B cell (primary cell): ENCODE measurements around the gene MUC12. TPM values are rescaled to one million over a fixed set of nuclear protein-coding genes. Genes with fewer than 3 reads are reported as not detected.
"Not testable (repeated sequence)": the region's sequence is repeated elsewhere in the genome, so short reads cannot be mapped to it uniquely, and the experiment has no call there.

Experiments
- ATAC-seq: fragments of 200-7000 bp; cut with Tn5 transposase; one replicate; pipeline ENCODE4 v1.10.0; 2021; ENCODE audit warnings: low read depth, mild to moderate bottlenecking, moderate number of reproducible peaks, moderate library complexity
- CTCF ChIA-PET: fragments of 350-600 bp; sonication (Branson Sonifier 250); formaldehyde crosslinking; loops from one replicate; lab custom pipeline; 2021; ENCODE audit warnings: antibody characterized with exemption, inconsistent platforms; lab: Charles Lee
- POLR2A ChIA-PET: fragments of 350-600 bp; sonication (Branson Sonifier 250); formaldehyde crosslinking; loops from one replicate; lab custom pipeline; 2021; ENCODE audit warnings: antibody characterized with exemption; lab: Charles Lee
- DNase-seq: peaks from one replicate; pipeline ENCODE4 v3.0.0; 2013
- H2AFZ ChIP-seq: 2 replicates; pipeline ENCODE4 v1.6.1; 2012; ENCODE audit warnings: mild to moderate bottlenecking, low read depth, low read length; ENCODE audit not compliant: insufficient read depth, poor library complexity, severe bottlenecking
- H3K27ac ChIP-seq, 2 donors: 1 replicate in 1 of 2; 2 replicates in 1 of 2; pipeline ENCODE4 v1.5.1; 2012 to 2013; ENCODE audit warnings: low read length in 2 of 2, mild to moderate bottlenecking in 2 of 2, moderate library complexity in 1 of 2
- H3K27me3 ChIP-seq, 4 experiments: fragments of 200-600 bp in 1 of 4; sonication (generic) in 1 of 4; replicated peaks in 1 of 4; 1 replicate in 2 of 4; 2 replicates in 2 of 4; pipeline versions ENCODE4 v1.6.1 to v1.7.0; 2013 to 2016; ENCODE audit warnings: low read length in 3 of 4, mild to moderate bottlenecking in 2 of 4, mixed read lengths in 1 of 4, moderate library complexity in 1 of 4; ENCODE audit not compliant: insufficient read depth in 4 of 4, control insufficient read depth in 3 of 4; ENCODE audit errors: control extremely low read depth in 1 of 4
- H3K36me3 ChIP-seq, 2 experiments: replicated peaks in 1 of 2; 1 replicate in 1 of 2; 2 replicates in 1 of 2; pipeline versions ENCODE4 v1.6.1 to v1.7.1; 2013; ENCODE audit warnings: low read length in 1 of 2; ENCODE audit not compliant: insufficient read depth in 2 of 2, control insufficient read depth in 1 of 2; ENCODE audit errors: control extremely low read depth in 1 of 2, extremely low read depth in 1 of 2
- H3K4me1 ChIP-seq, 2 donors: fragments of 200-600 bp in 1 of 2; sonication (generic) in 1 of 2; 1 replicate in 1 of 2; 2 replicates in 1 of 2; pipeline versions ENCODE4 v1.5.1 to v1.6.1; 2013 to 2017; ENCODE audit warnings: low read length in 2 of 2; ENCODE audit not compliant: control insufficient read depth in 2 of 2, insufficient read depth in 2 of 2
- H3K4me2 ChIP-seq: replicated peaks from 2 replicates; pipeline ENCODE3; 2012; ENCODE audit warnings: mild to moderate bottlenecking, low read depth, low read length; ENCODE audit not compliant: poor library complexity, severe bottlenecking
- H3K4me3 ChIP-seq, 5 experiments: fragments of 200-600 bp in 1 of 5; sonication (generic) in 1 of 5; 1 replicate in 3 of 5; 2 replicates in 2 of 5; pipeline versions ENCODE4 v1.5.1 to v1.7.0; 2011 to 2016; ENCODE audit warnings: low read length in 4 of 5, mild to moderate bottlenecking in 4 of 5, low read depth in 2 of 5, control low read depth in 1 of 5, moderate library complexity in 1 of 5; ENCODE audit not compliant: insufficient read depth in 1 of 5; ENCODE audit errors: control extremely low read depth in 1 of 5, extremely low read depth in 1 of 5
- H3K79me2 ChIP-seq: fragments of 200-600 bp; sonication (generic); one replicate; pipeline ENCODE4 v1.6.0; 2016; ENCODE audit warnings: low read length; ENCODE audit not compliant: control insufficient read depth, insufficient read depth
- H3K9ac ChIP-seq: fragments of 200-600 bp; sonication (generic); 2 replicates; pipeline ENCODE4 v1.6.1; 2017; ENCODE audit warnings: mild to moderate bottlenecking, low read length, moderate library complexity
- H3K9me3 ChIP-seq, 3 donors: one replicate each; pipeline versions ENCODE4 v1.6.1 to v1.7.1; 2013; ENCODE audit warnings: low read length in 2 of 3; ENCODE audit not compliant: control insufficient read depth in 2 of 3, insufficient read depth in 1 of 3; ENCODE audit errors: control extremely low read depth in 1 of 3
- H4K20me1 ChIP-seq: 2 replicates; pipeline ENCODE4 v1.6.0; 2012; ENCODE audit warnings: mild to moderate bottlenecking, low read length; ENCODE audit not compliant: insufficient read depth, control insufficient read depth, poor library complexity, severe bottlenecking
- H3K27ac Mint-ChIP-seq: one replicate; pipeline ENCODE4 v1.8.0; 2021; ENCODE audit warnings: mixed read lengths
- H3K27me3 Mint-ChIP-seq: one replicate; pipeline ENCODE4 v1.8.0; 2021; ENCODE audit warnings: mixed read lengths
- H3K4me1 Mint-ChIP-seq: one replicate; pipeline ENCODE4 v1.8.0; 2021; ENCODE audit warnings: mixed read lengths
- H3K4me3 Mint-ChIP-seq: one replicate; pipeline ENCODE4 v1.8.0; 2021; ENCODE audit warnings: mixed read lengths
- H3K9me3 Mint-ChIP-seq: one replicate; pipeline ENCODE4 v1.8.0; 2022; ENCODE audit warnings: mixed read lengths; ENCODE audit not compliant: insufficient read depth
- CTCF ChIP-seq: fragments of 200-600 bp; IDR thresholded peaks from one replicate; pipeline ENCODE4 v1.8.0; 2022; ENCODE audit warnings: antibody characterized with exemption, mild to moderate bottlenecking
- EZH2 ChIP-seq: IDR thresholded peaks from 2 replicates; pipeline ENCODE4 v1.6.1; 2012; ENCODE audit warnings: borderline replicate concordance, low read depth, mild to moderate bottlenecking, moderate library complexity, low read length; ENCODE audit not compliant: insufficient read depth, poor library complexity, severe bottlenecking
- WGBS: methylation state at CpG from one replicate; pipeline ENCODE4 v1.1.5; 2013; ENCODE audit warnings: missing lambda C conversion rate; ENCODE audit not compliant: insufficient coverage; 5-methylcytosine and 5-hydroxymethylcytosine counted together
- intact Hi-C: fragments of 100-400 bp; cut with micrococcal nuclease; formaldehyde crosslinking; loops from one replicate; pipeline ENCODE4 v1.10.0; 2022
- polyA plus RNA-seq: library from polyadenylated mRNA; depleted of rRNA; stranded (reverse); fragments of >200 nt; gene quantifications from 2 replicates; pipeline ENCODE4 v1.2.3, GENCODE V29; 2012
- total RNA-seq, 2 donors: library from RNA; stranded (reverse); fragments of 120-200 nt in 1 of 2; gene quantifications; 1 replicate in 1 of 2; 2 replicates in 1 of 2; pipeline versions ENCODE4 v1.2.3 to v1.2.4, GENCODE V29; 2013 to 2022

MUC12 gene
- total and polyA plus RNA-seq, 2 donors (not counting 1 experiment from before 2014, with no cell fraction given) = 0.81 TPM; not detected in 1

- H3K4me3 Mint-ChIP-seq, H3K9me3 Mint-ChIP-seq, H3K9ac ChIP-seq, H4K20me1 ChIP-seq, ATAC-seq, H3K27ac ChIP-seq, H2AFZ ChIP-seq, H3K27ac Mint-ChIP-seq, H3K4me1 Mint-ChIP-seq, H3K9me3 ChIP-seq, H3K27me3 ChIP-seq, POLR2A ChIA-PET, CTCF ChIA-PET, H3K4me3 ChIP-seq, H3K4me2 ChIP-seq, intact Hi-C loops, DNase-seq, H3K79me2 ChIP-seq, H3K4me1 ChIP-seq, H3K36me3 ChIP-seq: not testable (repeated sequence)
- peaks cover 18% of the 10 kb centered on the region for H3K27me3 Mint-ChIP-seq
- 74% methylated on average over 3 of the region's 4 CpGs for WGBS
Measured at GRCh38 chr7:100985033-100985797, 15.8 kb downstream of the MUC12 start.

GRCh38 chr7:100991631-100992030, 22.3 kb downstream of the MUC12 start:
- no peaks in the 10 kb centered on the region for H3K36me3 ChIP-seq
- H3K27me3 Mint-ChIP-seq = peaks cover 2% of the 10 kb centered on the region
- 97% methylated on average over 9 of the region's 9 CpGs for WGBS
- no peaks in the 10 kb centered on the region for H3K4me1 Mint-ChIP-seq
- intact Hi-C loops = no loop called here
- ChIA-PET POLR2A (no interaction called here), CTCF (no interaction called here)
- TF ChIP-seq CTCF (no peak), EZH2 (no peak)
- no peak overlapping the region for H3K27ac Mint-ChIP-seq
- H3K27ac ChIP-seq = no peak overlapping the region
- H3K4me1 ChIP-seq = no peaks in the 10 kb centered on the region
- no peak overlapping the region for H3K4me3 Mint-ChIP-seq
- H3K9me3 Mint-ChIP-seq = no peaks in the 10 kb centered on the region
- H3K4me2 ChIP-seq = no peak overlapping the region
- H3K4me3 ChIP-seq = no peak overlapping the region
- DNase-seq (no peak), ATAC-seq (no peak)
- no peak overlapping the region for H2AFZ ChIP-seq
- H3K27me3 ChIP-seq = no peaks in the 10 kb centered on the region
- H4K20me1 ChIP-seq = no peaks in the 10 kb centered on the region
- H3K9ac ChIP-seq = no peak overlapping the region
- peaks cover 0 to 7% (median 0%) of the 10 kb centered on the region in 3 donors for H3K9me3 ChIP-seq
- no peaks in the 10 kb centered on the region for H3K79me2 ChIP-seq

GRCh38 chr7:100992280-100992679, 22.9 kb downstream of the MUC12 start:
- ATAC-seq, CTCF ChIA-PET, POLR2A ChIA-PET, intact Hi-C loops, H3K4me3 ChIP-seq, DNase-seq, H3K4me1 Mint-ChIP-seq, H3K4me2 ChIP-seq, H3K79me2 ChIP-seq, H4K20me1 ChIP-seq, H3K9me3 Mint-ChIP-seq, H3K27ac Mint-ChIP-seq, H3K36me3 ChIP-seq, H3K9ac ChIP-seq, H3K4me3 Mint-ChIP-seq, H3K27me3 Mint-ChIP-seq, H2AFZ ChIP-seq, H3K27ac ChIP-seq, H3K9me3 ChIP-seq, H3K27me3 ChIP-seq, H3K4me1 ChIP-seq: not testable (repeated sequence)
- WGBS = 83% methylated on average over 5 of the region's 12 CpGs
